AG04449 (cell line): Measurements from ENCODE around the gene FAM47A.

ENCODE experiments used
- CTCF ChIA-PET: fragments of 350-600 bp; formaldehyde crosslinking; extraction: SDS; loops from one replicate; lab custom pipeline; 2021; ENCODE audit warnings: antibody characterized with exemption; lab: Yijun Ruan, JAX
- POLR2A ChIA-PET: fragments of 400-600, 350-600 bp; formaldehyde crosslinking; extraction: SDS; loops from one replicate; lab custom pipeline; 2020; ENCODE audit warnings: antibody characterized with exemption, inconsistent platforms; lab: Yijun Ruan, JAX
- DNase-seq: peaks from one replicate; pipeline ENCODE4 v3.0.0-alpha.2; 2010; ENCODE audit warnings: low read depth, low spot score
- H3K4me3 ChIP-seq: 2 replicates; pipeline ENCODE4 v1.5.1; 2011; ENCODE audit warnings: low read depth, mild to moderate bottlenecking, control low read depth, low read length
- CTCF ChIP-seq: IDR thresholded peaks from one replicate; pipeline ENCODE4 v1.5.1; 2011; ENCODE audit warnings: mild to moderate bottlenecking, moderate library complexity, low read length, control low read depth, inconsistent platforms; ENCODE audit not compliant: insufficient read depth; ENCODE audit errors: missing control alignments

FAM47A gene

GRCh38 chrX:34130501-34130900 lies 1.6 kb downstream of the FAM47A start:
- no peak for TF ChIP-seq CTCF
- POLR2A ChIA-PET = no interaction called here

GRCh38 chrX:34126011-34126410 lies 6.1 kb downstream of the FAM47A start:
- ChIA-PET CTCF (no interaction called here), POLR2A (no interaction called here)
- no peak for TF ChIP-seq CTCF

More at GRCh38 chrX:34130501-34130900, 1.6 kb downstream of the FAM47A start:
- no peak overlapping the region for H3K4me3 ChIP-seq
- no peak for DNase-seq
- CTCF ChIA-PET = no interaction called here

DNA sequence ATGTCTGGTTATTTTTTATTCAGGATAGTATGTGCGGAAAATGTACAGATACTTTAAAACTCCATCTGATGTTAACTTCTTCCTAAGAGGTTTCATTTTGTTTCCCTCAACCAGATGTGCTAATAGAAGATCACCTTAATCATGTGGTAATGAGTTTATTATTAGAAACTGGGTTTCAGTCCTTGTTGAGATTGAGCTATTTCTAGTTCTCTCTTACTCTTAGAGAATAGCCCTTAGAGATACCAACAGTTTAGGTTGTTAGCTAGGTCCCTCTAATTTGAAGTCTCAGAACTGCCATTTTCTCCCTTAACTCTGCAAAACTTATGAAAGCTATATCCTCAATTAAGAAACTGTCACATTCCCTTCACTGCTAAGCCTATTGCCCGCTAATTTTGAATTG lies 13.0 kb downstream of the FAM47A start:
- TF ChIP-seq CTCF = no peak
- no peak for DNase-seq
- ChIA-PET CTCF (no interaction called here), POLR2A (no interaction called here)
- no peak overlapping the region for H3K4me3 ChIP-seq

More at GRCh38 chrX:34126011-34126410, 6.1 kb downstream of the FAM47A start:
- no peak for DNase-seq
- no peak overlapping the region for H3K4me3 ChIP-seq

- H3K4me3 ChIP-seq = no peak overlapping the region
- no peak for TF ChIP-seq CTCF
- no peak for DNase-seq
- ChIA-PET CTCF (no interaction called here), POLR2A (no interaction called here)
Measured at GRCh38 chrX:34112459-34112858, 19.7 kb downstream of the FAM47A start.
